Testis (tissue), 3 donors: Measurements from ENCODE around the gene FAM177A1. TPM values are rescaled to one million over a fixed set of nuclear protein-coding genes. Genes with fewer than 3 reads are reported as not detected.
"Not testable (repeated sequence)": the region's sequence is repeated elsewhere in the genome, so short reads cannot be mapped to it uniquely, and the experiment has no call there.

ENCODE experiments used
- DNase-seq: peaks from one replicate; pipeline ENCODE4 v3.0.0-alpha.2; 2019
- H3K27ac ChIP-seq, 2 donors: fragments of 200-600 bp; sonication (generic); one replicate each; pipeline ENCODE4 v1.5.1; 2019
- H3K27me3 ChIP-seq: fragments of 200-600 bp; sonication (generic); one replicate; pipeline ENCODE4 v1.5.1; 2019
- H3K36me3 ChIP-seq: fragments of 200-600 bp; sonication (generic); one replicate; pipeline ENCODE4 v1.5.1; 2017; ENCODE audit warnings: low read depth; ENCODE audit errors: missing control alignments
- H3K4me1 ChIP-seq: fragments of 200-600 bp; sonication (generic); one replicate; pipeline ENCODE4 v1.5.1; 2019
- H3K4me3 ChIP-seq, 2 donors: fragments of 200-600 bp; sonication (generic); one replicate each; pipeline ENCODE4 v1.5.1; 2017 to 2019
- H3K9me3 ChIP-seq: fragments of 200-600 bp; sonication (generic); one replicate; pipeline ENCODE4 v1.5.1; 2017
- CTCF ChIP-seq, 3 experiments: fragments of 450-650 bp in 2 of 3; fragments of 200-600 bp in 1 of 3; sonication (generic) in 1 of 3; IDR thresholded peaks; one replicate each; pipeline ENCODE4 v1.5.1; 2016 to 2019; ENCODE audit warnings: antibody characterized with exemption in 3 of 3, mild to moderate bottlenecking in 2 of 3, moderate library complexity in 1 of 3
- POLR2A ChIP-seq: fragments of 450-650 bp; IDR thresholded peaks from one replicate; pipeline ENCODE4 v1.6.1; 2017; ENCODE audit warnings: antibody characterized with exemption, mild to moderate bottlenecking, moderate library complexity
- WGBS, 2 donors: methylation state at CpG; one replicate each; pipeline ENCODE4 v1.1.5; 2018; 5-methylcytosine and 5-hydroxymethylcytosine counted together
- intact Hi-C: fragments of 100-400 bp; cut with DNase I; formaldehyde crosslinking; loops from one replicate; pipeline ENCODE4 v1.15.1; 2023; ENCODE audit warnings: low total_unique reads
- polyA plus RNA-seq: library from polyadenylated mRNA; stranded (reverse); fragments of 350-450 nt; fragmentation: Illumina TruSeq; extraction: RNeasy Lipid Tissue Mini Kit (QIAGEN cat#74804); gene quantifications from one replicate; pipeline ENCODE4 v1.2.3, GENCODE V29; 2014; ENCODE audit warnings: low read depth, low replicate concordance; ENCODE audit not compliant: insufficient read depth
- total RNA-seq, 2 donors: library from RNA; depleted of rRNA; stranded (reverse); fragments of >200 nt; gene quantifications; one replicate each; pipeline ENCODE4 v1.2.3, GENCODE V29; 2016

FAM177A1 gene
- total and polyA plus RNA-seq, 3 donors from 2014 or later = 49.6 to 112 (median 52.5) TPM

- Histone ChIP-seq H3K27me3 (no peaks in the 10 kb centered on the region), H3K9me3 (no peaks in the 10 kb centered on the region), H3K27ac (no peak overlapping the region), H3K36me3 (no peaks in the 10 kb centered on the region), H3K4me3 (no peak overlapping the region), H3K4me1 (peaks cover 4% of the 10 kb centered on the region)
- no peak for DNase-seq
- TF ChIP-seq POLR2A = no peak
- TF ChIP-seq CTCF (IDR thresholded peaks at IDR 0.05) = no peak
- intact Hi-C loops = no loop called here
- 68 to 84% methylated on average over 1 of the region's 1 CpG for WGBS, 2 donors
These were observed 5.7 kb downstream of the FAM177A1 start for GRCh38 chr14:35051796-35052195.

- intact Hi-C loops = no loop called here
- WGBS, 2 donors = 91 to 93% methylated on average over 2 of the region's 2 CpGs
- H3K36me3 ChIP-seq = no peaks in the 10 kb centered on the region
- H3K27ac ChIP-seq = no peak overlapping the region
- TF ChIP-seq POLR2A (no peak), CTCF (IDR thresholded peaks at IDR 0.05) (no peak)
- H3K4me1 ChIP-seq = no peaks in the 10 kb centered on the region
- H3K4me3 ChIP-seq = no peak overlapping the region
- H3K27me3 ChIP-seq = no peaks in the 10 kb centered on the region
- no peaks in the 10 kb centered on the region for H3K9me3 ChIP-seq
- DNase-seq = no peak
These were observed 6.6 kb downstream of the FAM177A1 start for GRCh38 chr14:35052637-35053036.

GRCh38 chr14:35061113-35061791 is 15.2 kb downstream of the FAM177A1 start:
- intact Hi-C loops = loop anchor here (10.0 kb wide), 1 partner anchor 54 kb away; no protein-coding TSS in a partner anchor
- not testable (repeated sequence) for H3K27me3 ChIP-seq, H3K36me3 ChIP-seq, H3K4me1 ChIP-seq, H3K4me3 ChIP-seq, H3K9me3 ChIP-seq, H3K27ac ChIP-seq, DNase-seq
- WGBS, 2 donors = 57 to 75% methylated on average over 1 of the region's 1 CpG

- WGBS, 2 donors = 74 to 84% methylated on average over 5 of the region's 5 CpGs
These were observed 19.7 kb downstream of the FAM177A1 start for GRCh38 chr14:35065731-35066130.

GRCh38 chr14:35068238-35069012 is 22.4 kb downstream of the FAM177A1 start:
- 85 to 97% methylated on average over 4 of the region's 4 CpGs for WGBS, 2 donors
- no peaks in the 10 kb centered on the region for H3K9me3 ChIP-seq
- no peak overlapping the region for H3K4me3 ChIP-seq
- no peaks in the 10 kb centered on the region for H3K27me3 ChIP-seq
- intact Hi-C loops = loop anchor here (10.0 kb wide), 1 partner anchor 46 kb away; no protein-coding TSS in a partner anchor
- no peaks in the 10 kb centered on the region for H3K36me3 ChIP-seq
- no peak for TF ChIP-seq POLR2A
- TF ChIP-seq CTCF (IDR thresholded peaks at IDR 0.05) = no peak
- H3K27ac ChIP-seq = no peak overlapping the region
- no peak for DNase-seq
- no peaks in the 10 kb centered on the region for H3K4me1 ChIP-seq

More at GRCh38 chr14:35065731-35066130, 19.7 kb downstream of the FAM177A1 start:
- H3K9me3 ChIP-seq, H3K4me3 ChIP-seq, H3K4me1 ChIP-seq, DNase-seq, H3K27ac ChIP-seq, H3K27me3 ChIP-seq, H3K36me3 ChIP-seq: not testable (repeated sequence)
- intact Hi-C loops = loop anchor here (10.0 kb wide), 1 partner anchor 49 kb away; no protein-coding TSS in a partner anchor
